OCI-LY7 (cell line): ENCODE results near the gene GRIN3B. TPM values are rescaled to one million over a fixed set of nuclear protein-coding genes. Genes with fewer than 3 reads are reported as not detected.
"Not testable (repeated sequence)": the region's sequence is repeated elsewhere in the genome, so short reads cannot be mapped to it uniquely, and the experiment has no call there.

ENCODE experiments used
- BruUV-seq: library from RNA; stranded (reverse); fragments of 400-500 nt; replicated peaks from 2 replicates; lab custom pipeline; 2021; lab: Mats Ljungman, UMichigan
- CTCF ChIA-PET: fragments of 300-600 bp; sonication (Branson Sonifier 250); formaldehyde crosslinking; loops from one replicate; lab custom pipeline; 2022; ENCODE audit warnings: antibody characterized with exemption; ENCODE audit not compliant: unreplicated experiment; lab: Charles Lee
- POLR2A ChIA-PET: fragments of 300-600 bp; sonication (Branson Sonifier 250); formaldehyde crosslinking; loops from one replicate; lab custom pipeline; 2022; ENCODE audit warnings: antibody characterized with exemption; lab: Charles Lee
- DNase-seq: peaks from one replicate; pipeline ENCODE4 v3.0.0-alpha.2; 2015; ENCODE audit warnings: low spot score
- H2AFZ ChIP-seq: fragments of 200-600 bp; sonication (generic), shearing (Covaris generic); 2 replicates; pipeline ENCODE4 v1.6.1; 2014; ENCODE audit warnings: mild to moderate bottlenecking, antibody characterized with exemption, low read length, moderate library complexity
- H3K27ac ChIP-seq: fragments of 200-600 bp; sonication (generic); 2 replicates; pipeline ENCODE4 v1.5.1; 2014; ENCODE audit warnings: mixed run types, low read depth, mild to moderate bottlenecking, moderate library complexity, low read length, inconsistent platforms; ENCODE audit not compliant: poor library complexity, severe bottlenecking
- H3K36me3 ChIP-seq: fragments of 200-600 bp; sonication (generic); 2 replicates; pipeline ENCODE4 v1.6.1; 2014; ENCODE audit warnings: mild to moderate bottlenecking, antibody characterized with exemption, low read length, moderate library complexity, mixed read lengths; ENCODE audit not compliant: insufficient read depth
- H3K4me1 ChIP-seq: fragments of 200-600 bp; sonication (generic); 2 replicates; pipeline ENCODE4 v1.5.1; 2014; ENCODE audit warnings: mild to moderate bottlenecking, low read length; ENCODE audit not compliant: insufficient read depth, poor library complexity, severe bottlenecking
- H3K4me2 ChIP-seq: fragments of 200-600 bp; sonication (generic); 2 replicates; pipeline ENCODE4 v1.6.1; 2014; ENCODE audit warnings: mild to moderate bottlenecking, low read length
- H3K4me3 ChIP-seq: fragments of 200-600 bp; sonication (generic); 2 replicates; pipeline ENCODE4 v1.5.1; 2014; ENCODE audit warnings: mild to moderate bottlenecking, low read depth, low read length; ENCODE audit not compliant: poor library complexity, severe bottlenecking
- H3K79me2 ChIP-seq: fragments of 200-600 bp; sonication (generic); 2 replicates; pipeline ENCODE4 v1.6.1; 2016; ENCODE audit warnings: low read depth, mild to moderate bottlenecking, low read length, moderate library complexity, mixed read lengths; ENCODE audit not compliant: insufficient read depth
- H3K9me2 ChIP-seq: fragments of 200-600 bp; sonication (generic); 2 replicates; pipeline ENCODE4 v1.6.1; 2016; ENCODE audit warnings: mild to moderate bottlenecking, low read length, mixed read lengths; ENCODE audit not compliant: insufficient read depth
- H3K9me3 ChIP-seq: fragments of 200-600 bp; sonication (generic); 2 replicates; pipeline ENCODE4 v1.6.1; 2014; ENCODE audit warnings: mild to moderate bottlenecking, mixed run types, low read length, mixed read lengths
- H4K20me1 ChIP-seq: fragments of 200-600 bp; sonication (generic); 2 replicates; pipeline ENCODE4 v1.6.1; 2014; ENCODE audit warnings: mild to moderate bottlenecking, antibody characterized with exemption, low read length, moderate library complexity, mixed read lengths; ENCODE audit not compliant: insufficient read depth
- EZH2phosphoT487 ChIP-seq: fragments of 200-600 bp; sonication (generic); IDR thresholded peaks from 2 replicates; pipeline ENCODE4 v1.6.1; 2018; ENCODE audit warnings: low read depth, borderline replicate concordance, mild to moderate bottlenecking, mixed run types, antibody characterized with exemption, low read length, moderate library complexity, mixed read lengths
- intact Hi-C: fragments of 100-400 bp; cut with micrococcal nuclease; formaldehyde crosslinking; loops from one replicate; pipeline ENCODE4 v1.10.0; 2022; ENCODE audit not compliant: unreplicated experiment
- total RNA-seq, 2 experiments: library from RNA; depleted of rRNA in 1 of 2; stranded (reverse); fragments of >200 nt in 1 of 2; shearing (Covaris generic) in 1 of 2; gene quantifications; 2 replicates each; pipeline ENCODE4 v1.2.3, GENCODE V29; 2014 to 2022
- TF ChIP-seq, protein P1 (sequence below): fragments of 200-600 bp; sonication (generic); conservative IDR thresholded peaks from 2 replicates; pipeline ENCODE4 v1.5.1; 2014; ENCODE audit warnings: mild to moderate bottlenecking, antibody characterized with exemption, low read length, moderate library complexity, mixed read lengths

Gene GRIN3B
- total RNA-seq, 2 experiments from 2014 or later = not detected

DNA sequence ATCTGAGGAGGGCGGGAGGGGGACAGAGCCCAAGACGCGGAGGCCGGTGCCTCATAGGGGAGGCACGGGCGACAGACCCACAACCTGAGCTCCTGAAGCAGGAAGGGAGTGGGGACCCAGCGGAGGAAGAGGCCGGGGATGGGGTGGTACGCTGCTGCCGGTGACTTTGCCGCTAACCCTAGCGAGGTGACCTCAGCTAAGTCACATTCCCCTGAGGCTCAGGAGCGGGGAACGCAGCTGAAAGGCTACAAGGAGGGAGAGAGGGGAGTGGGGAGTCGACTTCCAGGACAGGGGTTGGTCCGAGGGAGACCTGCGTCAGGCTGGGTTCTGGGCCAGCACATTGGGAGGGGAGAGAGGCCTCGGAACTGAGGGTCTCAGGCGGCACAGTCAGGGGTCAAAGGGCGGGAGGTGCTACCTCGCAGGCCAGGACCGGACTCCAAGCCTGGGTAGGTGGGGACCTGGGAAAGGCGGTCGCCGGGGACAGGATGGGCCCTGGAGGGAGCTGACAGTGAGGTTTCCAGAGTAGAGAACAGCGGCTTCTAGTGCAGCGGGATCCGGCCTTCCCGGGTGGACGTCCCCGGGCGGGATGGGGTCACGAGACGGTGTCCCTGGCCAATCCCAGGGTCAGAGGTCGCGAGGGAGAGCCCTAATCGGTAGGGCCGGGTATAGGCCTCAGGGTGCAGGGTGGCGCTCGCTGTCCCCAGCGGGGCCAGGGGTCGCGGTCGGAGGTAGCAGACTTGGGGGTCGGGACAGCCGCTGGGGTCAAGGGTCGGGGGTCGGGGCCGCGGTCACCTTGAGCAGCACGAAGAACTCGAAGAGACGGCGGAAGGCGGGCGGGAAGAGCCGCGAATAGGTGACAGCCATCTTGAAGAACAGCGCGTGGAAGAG, 20.0 kb downstream of the GRIN3B start:
- peaks cover 52% of the 10 kb centered on the region for H3K4me1 ChIP-seq

DNA sequence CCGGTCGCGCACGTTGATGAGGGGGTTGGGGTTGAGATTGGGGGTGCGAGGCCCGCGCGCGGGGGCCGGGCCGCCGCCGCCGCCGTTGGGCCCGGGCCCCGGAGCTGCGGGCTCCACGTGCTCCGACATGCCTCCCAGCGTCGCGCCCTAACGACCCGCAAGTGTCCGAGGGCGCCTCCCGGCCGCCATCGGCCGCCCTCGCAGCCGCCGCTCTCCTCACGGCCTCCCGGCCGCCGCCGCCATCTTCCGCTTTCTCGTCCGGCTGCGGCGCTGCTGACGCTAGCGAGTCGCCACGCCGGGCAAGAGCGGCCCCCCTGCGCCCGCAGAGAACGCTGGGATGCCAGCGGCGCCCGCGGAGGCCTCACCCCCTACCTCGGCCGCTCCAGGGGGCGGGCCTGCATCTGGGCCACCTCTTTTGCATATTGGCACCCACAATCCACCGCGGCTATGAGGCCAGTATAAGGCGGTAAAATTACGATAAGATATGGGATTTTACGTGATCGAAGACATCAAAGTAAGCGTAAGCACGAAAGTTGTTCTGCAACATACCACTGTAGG, 20.7 kb downstream of the GRIN3B start, which contains the start of gene TMEM259:
TMEM259 (minus strand) TSS at position 256 of the 558 bp plus-strand sequence; CDS start at position 129, 127 bp downstream.
- peak within 1 kb of the TSS; percentile 30; the same call in 1 of the 2 replicates for H2AFZ ChIP-seq
- H3K4me2 ChIP-seq = peak within 1 kb of the TSS; percentile 94
- no TSS peak for BruUV-seq
- H4K20me1 ChIP-seq = peaks cover 10% of the 10 kb centered on the region
- peak within 1 kb of the TSS; percentile 96 for H3K4me3 ChIP-seq
- POLR2A ChIA-PET = interaction anchor here (0.8 kb wide), 1 partner anchor 20 kb away, joined by 5 read pairs; no protein-coding TSS in a partner anchor
- peaks cover 37% of the 10 kb centered on the region for H3K36me3 ChIP-seq
- peaks cover 49% of the 10 kb centered on the region for H3K79me2 ChIP-seq
- peaks cover 59% of the 10 kb centered on the region for H3K4me1 ChIP-seq
- intact Hi-C loops = loop anchor here (2.0 to 10.0 kb wide), 4 partner anchors 18 to 386 kb away; partner anchors contain the start of genes CIRBP, DAZAP1 and GPX4
- H3K9me2 ChIP-seq = no peaks in the 10 kb centered on the region
- CTCF ChIA-PET = no interaction called here
- H3K9me3 ChIP-seq = no peaks in the 10 kb centered on the region
- DNase-seq = peak; percentile 98
- H3K27ac ChIP-seq = peak within 1 kb of the TSS; percentile 76
- TF ChIP-seq EZH2phosphoT487 = no peak
- TF ChIP-seq, protein P1, sequence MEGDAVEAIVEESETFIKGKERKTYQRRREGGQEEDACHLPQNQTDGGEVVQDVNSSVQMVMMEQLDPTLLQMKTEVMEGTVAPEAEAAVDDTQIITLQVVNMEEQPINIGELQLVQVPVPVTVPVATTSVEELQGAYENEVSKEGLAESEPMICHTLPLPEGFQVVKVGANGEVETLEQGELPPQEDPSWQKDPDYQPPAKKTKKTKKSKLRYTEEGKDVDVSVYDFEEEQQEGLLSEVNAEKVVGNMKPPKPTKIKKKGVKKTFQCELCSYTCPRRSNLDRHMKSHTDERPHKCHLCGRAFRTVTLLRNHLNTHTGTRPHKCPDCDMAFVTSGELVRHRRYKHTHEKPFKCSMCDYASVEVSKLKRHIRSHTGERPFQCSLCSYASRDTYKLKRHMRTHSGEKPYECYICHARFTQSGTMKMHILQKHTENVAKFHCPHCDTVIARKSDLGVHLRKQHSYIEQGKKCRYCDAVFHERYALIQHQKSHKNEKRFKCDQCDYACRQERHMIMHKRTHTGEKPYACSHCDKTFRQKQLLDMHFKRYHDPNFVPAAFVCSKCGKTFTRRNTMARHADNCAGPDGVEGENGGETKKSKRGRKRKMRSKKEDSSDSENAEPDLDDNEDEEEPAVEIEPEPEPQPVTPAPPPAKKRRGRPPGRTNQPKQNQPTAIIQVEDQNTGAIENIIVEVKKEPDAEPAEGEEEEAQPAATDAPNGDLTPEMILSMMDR = no peak

More for the DNA sequence above, 20.0 kb downstream of the GRIN3B start:
- Histone ChIP-seq H3K27ac (peak overlapping the region; percentile 76), H4K20me1 (peaks cover 10% of the 10 kb centered on the region), H3K9me2 (no peaks in the 10 kb centered on the region), H2AFZ (no peak overlapping the region), H3K36me3 (peaks cover 43% of the 10 kb centered on the region), H3K4me3 (peak overlapping the region; percentile 96), H3K79me2 (peaks cover 57% of the 10 kb centered on the region), H3K9me3 (no peaks in the 10 kb centered on the region), H3K4me2 (peak overlapping the region; percentile 94)
- TF ChIP-seq, protein P1 = no peak
- TF ChIP-seq EZH2phosphoT487 = no peak
- ChIA-PET CTCF (no interaction called here), POLR2A (interaction anchor here (0.6 kb wide), 1 partner anchor 170 kb away, joined by 3 read pairs; no protein-coding TSS in a partner anchor)
- TSS peak; percentile 75 for BruUV-seq
- intact Hi-C loops = loop anchor here (2.0 to 10.0 kb wide), 4 partner anchors 19 to 387 kb away; partner anchors contain the start of genes CIRBP, DAZAP1 and GPX4
- DNase-seq = peak; percentile 70

DNA sequence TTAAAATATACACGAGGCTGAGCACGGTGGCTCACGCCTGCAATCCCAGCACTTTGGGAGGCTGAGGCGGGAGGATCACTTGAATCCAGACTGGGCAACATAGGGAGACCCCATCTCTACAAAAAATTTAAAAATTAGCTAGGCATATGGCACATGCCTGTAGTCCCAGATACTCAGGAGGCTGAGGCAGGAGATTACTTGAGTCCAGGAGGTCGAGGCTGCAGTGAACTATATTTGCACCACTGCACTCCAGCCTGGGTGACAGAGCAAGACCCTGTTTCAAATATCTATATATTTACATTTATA, 23.6 kb downstream of the GRIN3B start:
- H3K27ac ChIP-seq, H2AFZ ChIP-seq, DNase-seq, H4K20me1 ChIP-seq, H3K9me3 ChIP-seq, CTCF ChIA-PET, H3K4me3 ChIP-seq, H3K4me2 ChIP-seq, BruUV-seq, POLR2A ChIA-PET, H3K9me2 ChIP-seq: not testable (repeated sequence)
- Histone ChIP-seq H3K36me3 (peaks cover 15% of the 10 kb centered on the region), H3K4me1 (peaks cover 39% of the 10 kb centered on the region), H3K79me2 (peaks cover 33% of the 10 kb centered on the region)
- intact Hi-C loops = loop anchor here (5.0 to 10.0 kb wide), 3 partner anchors 78 to 383 kb away; partner anchors contain the start of genes CIRBP, DAZAP1 and GPX4

DNA sequence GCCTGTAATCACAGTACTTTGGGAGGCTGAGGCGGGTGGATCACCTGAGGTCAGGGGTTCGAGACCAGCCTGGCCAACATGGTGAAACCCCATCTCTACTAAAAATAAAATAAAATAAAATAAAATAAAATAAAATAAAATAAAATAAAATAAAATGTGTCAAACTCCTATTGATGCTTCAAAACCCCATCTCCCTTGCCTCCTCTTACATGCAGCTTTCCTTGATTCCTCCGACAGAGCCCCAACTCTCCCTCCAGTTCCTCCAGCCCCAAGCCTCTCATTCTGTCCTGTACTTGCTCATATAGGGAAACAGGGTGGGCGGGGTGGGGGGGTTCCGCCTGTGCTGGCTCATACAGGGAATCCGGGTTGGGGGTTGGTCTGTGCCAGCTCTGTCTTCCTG, 24.9 kb downstream of the GRIN3B start:
- intact Hi-C loops = loop anchor here (10.0 kb wide), 1 partner anchor 240 kb away; the partner anchor contains the start of gene CIRBP
- H3K4me2 ChIP-seq, DNase-seq, H2AFZ ChIP-seq, H3K36me3 ChIP-seq, BruUV-seq, H3K4me3 ChIP-seq, H3K9me2 ChIP-seq, CTCF ChIA-PET, H3K9me3 ChIP-seq, H4K20me1 ChIP-seq, H3K27ac ChIP-seq: not testable (repeated sequence)
- peaks cover 27% of the 10 kb centered on the region for H3K79me2 ChIP-seq
- POLR2A ChIA-PET = interaction anchor here (0.7 kb wide), 1 partner anchor 41 kb away, joined by 3 read pairs; no protein-coding TSS in a partner anchor
- H3K4me1 ChIP-seq = peaks cover 41% of the 10 kb centered on the region
